Neutrophil (primary cell): ENCODE results near the gene CNTNAP2.

Experiments
- H3K27ac ChIP-seq: fragments of 200-600 bp; sonication (generic); 2 replicates; pipeline ENCODE4 v1.5.1; 2016; ENCODE audit warnings: mild to moderate bottlenecking, moderate library complexity
- H3K27me3 ChIP-seq: fragments of 200-600 bp; sonication (generic); 2 replicates; pipeline ENCODE4 v1.6.0; 2016; ENCODE audit warnings: mild to moderate bottlenecking
- H3K36me3 ChIP-seq: fragments of 200-600 bp; sonication (generic); 2 replicates; pipeline ENCODE4 v1.5.1; 2017
- H3K4me1 ChIP-seq, 2 experiments: fragments of 200-600 bp in 1 of 2; sonication (generic) in 1 of 2; 1 replicate in 1 of 2; 2 replicates in 1 of 2; pipeline versions ENCODE4 v1.5.1 to v1.6.1; 2013 to 2016; ENCODE audit warnings: low read depth in 1 of 2, low read length in 1 of 2, mild to moderate bottlenecking in 1 of 2, moderate library complexity in 1 of 2; ENCODE audit not compliant: control insufficient read depth in 1 of 2, insufficient read depth in 1 of 2
- H3K4me3 ChIP-seq, 2 experiments: fragments of 200-600 bp in 1 of 2; sonication (generic) in 1 of 2; 1 replicate in 1 of 2; 2 replicates in 1 of 2; pipeline ENCODE4 v1.5.1; 2013 to 2016; ENCODE audit warnings: low read depth in 1 of 2, low read length in 1 of 2, mild to moderate bottlenecking in 1 of 2, moderate library complexity in 1 of 2
- H3K9me3 ChIP-seq: fragments of 200-600 bp; sonication (generic); 2 replicates; pipeline ENCODE4 v1.5.1; 2016
- TF ChIP-seq, protein P1 (sequence below): fragments of 200-600 bp; sonication (generic); IDR thresholded peaks from 2 replicates; pipeline ENCODE4 v1.5.1; 2016; ENCODE audit warnings: antibody characterized with exemption

CNTNAP2 gene

DNA sequence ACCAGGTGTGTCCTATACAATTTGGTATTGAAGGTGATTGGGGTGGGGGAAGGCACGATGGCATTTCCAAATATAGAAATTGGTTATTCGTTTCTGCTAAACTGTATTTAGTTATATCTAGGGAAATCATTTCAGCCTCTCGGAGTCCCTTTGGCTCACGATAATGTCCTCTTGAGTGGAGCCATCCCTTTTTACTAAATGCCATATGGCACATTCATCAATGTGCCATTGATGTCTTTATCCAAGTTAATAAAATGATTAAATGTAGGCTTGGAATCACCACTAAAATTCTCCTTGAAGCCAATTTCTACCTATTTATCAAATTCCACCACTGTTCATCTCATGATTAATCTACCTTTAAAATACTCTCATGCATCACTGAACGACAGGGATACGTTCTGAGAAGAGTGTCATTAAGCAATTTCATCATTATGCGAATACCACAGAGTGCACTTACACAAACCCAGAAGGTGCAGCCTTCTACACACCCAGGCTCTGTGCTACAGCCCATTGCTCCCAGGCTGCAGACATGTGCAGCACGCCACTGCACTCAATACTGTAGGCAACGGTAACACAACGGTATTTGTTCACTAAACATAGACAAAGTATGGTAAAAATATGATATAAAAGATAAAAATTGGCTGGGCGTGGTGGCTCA lies 2254.8 kb downstream of the CNTNAP2 start:
- H3K4me1 ChIP-seq, result no peaks in the 10 kb centered on the region
- no peak overlapping the region for H3K27ac ChIP-seq
- H3K36me3 ChIP-seq, result no peaks in the 10 kb centered on the region
- H3K27me3 ChIP-seq, result no peaks in the 10 kb centered on the region
- H3K4me3 ChIP-seq, result no peak overlapping the region
- TF ChIP-seq, protein P1, sequence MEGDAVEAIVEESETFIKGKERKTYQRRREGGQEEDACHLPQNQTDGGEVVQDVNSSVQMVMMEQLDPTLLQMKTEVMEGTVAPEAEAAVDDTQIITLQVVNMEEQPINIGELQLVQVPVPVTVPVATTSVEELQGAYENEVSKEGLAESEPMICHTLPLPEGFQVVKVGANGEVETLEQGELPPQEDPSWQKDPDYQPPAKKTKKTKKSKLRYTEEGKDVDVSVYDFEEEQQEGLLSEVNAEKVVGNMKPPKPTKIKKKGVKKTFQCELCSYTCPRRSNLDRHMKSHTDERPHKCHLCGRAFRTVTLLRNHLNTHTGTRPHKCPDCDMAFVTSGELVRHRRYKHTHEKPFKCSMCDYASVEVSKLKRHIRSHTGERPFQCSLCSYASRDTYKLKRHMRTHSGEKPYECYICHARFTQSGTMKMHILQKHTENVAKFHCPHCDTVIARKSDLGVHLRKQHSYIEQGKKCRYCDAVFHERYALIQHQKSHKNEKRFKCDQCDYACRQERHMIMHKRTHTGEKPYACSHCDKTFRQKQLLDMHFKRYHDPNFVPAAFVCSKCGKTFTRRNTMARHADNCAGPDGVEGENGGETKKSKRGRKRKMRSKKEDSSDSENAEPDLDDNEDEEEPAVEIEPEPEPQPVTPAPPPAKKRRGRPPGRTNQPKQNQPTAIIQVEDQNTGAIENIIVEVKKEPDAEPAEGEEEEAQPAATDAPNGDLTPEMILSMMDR, result no peak
- no peaks in the 10 kb centered on the region for H3K9me3 ChIP-seq

DNA sequence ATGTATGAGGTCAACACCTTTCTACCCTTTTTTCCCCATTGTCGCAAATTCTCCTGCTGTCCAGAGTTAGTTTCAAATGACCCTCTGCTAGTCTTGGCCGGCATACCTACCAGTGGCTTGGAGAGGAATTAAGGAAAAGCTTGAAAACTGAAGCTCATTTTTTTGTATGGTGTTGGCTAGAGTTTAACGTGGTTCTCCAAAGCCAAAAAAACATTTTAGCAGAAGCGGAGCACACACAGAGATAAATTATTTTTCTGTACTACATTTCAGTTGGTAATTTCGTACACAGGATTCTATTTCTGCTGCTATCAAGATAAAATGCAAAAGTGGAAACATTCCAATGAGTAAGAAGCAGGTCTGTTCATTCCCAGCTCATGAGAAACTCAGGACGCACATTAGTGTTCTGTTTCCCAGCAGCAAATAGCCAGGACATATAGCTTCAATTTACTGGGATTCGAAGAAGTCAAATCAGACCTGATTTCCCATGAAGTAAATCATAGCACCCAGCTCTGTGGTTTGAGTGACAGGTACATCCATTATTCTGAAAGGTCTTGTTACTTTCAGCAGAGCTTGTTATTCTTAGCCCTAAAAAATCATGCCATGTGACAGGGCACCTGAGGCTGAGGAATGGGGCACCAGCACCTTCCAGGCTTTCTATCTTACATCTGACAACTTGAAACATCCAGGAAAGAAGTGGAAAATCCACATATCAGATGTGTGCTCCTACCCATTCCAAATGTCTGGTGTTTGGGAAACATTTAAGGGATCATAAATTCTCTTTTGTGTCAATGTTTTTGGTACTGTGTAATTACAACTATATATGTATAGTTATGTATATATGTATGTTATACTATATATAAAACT lies 2258.0 kb downstream of the CNTNAP2 start:
- no peak overlapping the region for H3K27ac ChIP-seq
- H3K36me3 ChIP-seq, result no peaks in the 10 kb centered on the region
- H3K9me3 ChIP-seq, result no peaks in the 10 kb centered on the region
- H3K4me3 ChIP-seq, result no peak overlapping the region
- H3K4me1 ChIP-seq, result no peaks in the 10 kb centered on the region
- H3K27me3 ChIP-seq, result no peaks in the 10 kb centered on the region
- TF ChIP-seq, protein P1, result no peak

DNA sequence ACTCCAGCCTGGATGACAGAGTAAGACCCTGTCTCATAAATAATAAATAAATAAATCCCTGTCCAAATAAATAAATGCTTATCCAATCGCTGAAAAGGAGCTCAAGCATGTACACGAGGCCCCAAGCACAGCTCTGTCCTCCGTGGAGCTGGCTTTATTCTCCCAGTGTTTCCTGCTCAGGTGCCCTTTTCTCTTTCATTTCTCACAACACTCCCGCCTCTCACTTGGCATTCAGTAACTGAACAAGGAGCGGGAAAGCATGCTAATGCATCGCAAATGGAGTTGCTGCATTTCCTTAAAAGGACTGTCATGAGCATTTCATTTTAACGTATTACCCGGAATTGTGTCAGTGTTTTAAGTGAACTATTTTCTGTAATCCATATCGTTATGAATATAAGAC lies 2263.1 kb downstream of the CNTNAP2 start:
- no peaks in the 10 kb centered on the region for H3K9me3 ChIP-seq
- no peaks in the 10 kb centered on the region for H3K27me3 ChIP-seq
- H3K4me3 ChIP-seq, result no peak overlapping the region
- H3K4me1 ChIP-seq, result no peaks in the 10 kb centered on the region
- no peaks in the 10 kb centered on the region for H3K36me3 ChIP-seq
- TF ChIP-seq, protein P1, result no peak
- no peak overlapping the region for H3K27ac ChIP-seq

DNA sequence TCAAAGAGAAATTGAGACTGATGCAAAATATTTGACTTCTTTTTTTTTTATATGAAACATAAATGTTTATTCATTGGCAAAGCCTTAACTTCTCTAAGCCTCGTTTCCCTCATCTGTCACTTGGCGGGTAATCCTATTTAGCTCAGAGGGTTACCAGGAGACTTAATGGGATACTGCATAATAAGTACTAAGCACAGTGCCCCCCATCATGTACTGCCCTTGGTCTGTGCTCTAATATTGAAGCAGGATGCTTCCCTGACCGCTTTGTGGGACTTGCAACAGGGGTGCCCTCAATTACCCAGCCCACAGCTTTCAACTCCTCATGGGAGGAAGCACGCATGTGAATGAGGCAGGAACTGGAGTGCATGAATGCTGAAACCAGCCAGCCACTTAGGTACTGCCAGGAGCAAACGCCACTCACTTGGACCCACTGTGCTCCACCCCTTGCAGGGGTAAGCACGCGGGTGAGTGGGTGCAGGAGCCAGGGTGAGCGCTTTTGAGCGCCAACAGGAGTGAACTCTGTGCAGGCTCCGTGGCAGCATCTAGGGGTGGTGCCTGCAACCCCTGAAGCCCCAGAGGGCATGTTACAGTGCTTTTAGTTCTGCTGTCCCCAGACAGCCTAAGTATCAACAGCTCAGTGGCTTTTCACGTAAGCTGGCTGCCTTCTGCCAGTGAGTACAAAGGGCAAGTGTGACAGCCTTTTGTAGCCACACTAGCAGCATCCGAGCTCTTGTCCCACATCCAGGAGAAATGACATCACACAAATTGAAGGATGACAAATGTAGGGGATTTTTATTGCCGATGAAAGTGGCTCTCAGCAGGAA lies 2264.2 kb downstream of the CNTNAP2 start:
- H3K4me3 ChIP-seq, result no peak overlapping the region
- no peaks in the 10 kb centered on the region for H3K9me3 ChIP-seq
- H3K36me3 ChIP-seq, result no peaks in the 10 kb centered on the region
- no peak overlapping the region for H3K27ac ChIP-seq
- TF ChIP-seq, protein P1, result no peak
- no peaks in the 10 kb centered on the region for H3K27me3 ChIP-seq
- H3K4me1 ChIP-seq, result no peaks in the 10 kb centered on the region

DNA sequence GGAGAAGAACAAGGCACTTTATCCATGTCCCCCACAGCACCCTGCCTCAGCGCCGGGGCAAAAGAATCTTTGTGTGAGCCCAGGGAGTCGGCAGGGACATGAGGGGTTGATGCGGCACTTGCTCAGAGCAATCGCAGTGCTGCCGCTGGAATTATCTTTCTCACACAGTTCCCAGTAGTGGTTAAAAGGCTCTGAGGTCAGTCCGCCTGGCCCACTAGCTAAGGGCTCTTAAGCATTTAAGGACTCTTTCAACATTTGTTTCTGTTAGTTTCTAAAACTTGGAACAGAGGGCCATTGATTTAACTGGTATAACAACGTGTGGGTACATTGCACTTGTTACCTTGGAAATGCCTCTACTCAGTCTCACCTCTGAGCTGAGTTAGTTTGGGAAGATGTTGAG lies 2266.0 kb downstream of the CNTNAP2 start:
- no peak overlapping the region for H3K27ac ChIP-seq
- no peaks in the 10 kb centered on the region for H3K4me1 ChIP-seq
- H3K4me3 ChIP-seq, result no peak overlapping the region
- no peaks in the 10 kb centered on the region for H3K9me3 ChIP-seq
- no peaks in the 10 kb centered on the region for H3K36me3 ChIP-seq
- TF ChIP-seq, protein P1, result no peak
- no peaks in the 10 kb centered on the region for H3K27me3 ChIP-seq
